ACC112 (cell line): Measurements from ENCODE around the gene DYNC1LI2.
"Not testable (repeated sequence)": the region's sequence is repeated elsewhere in the genome, so short reads cannot be mapped to it uniquely, and the experiment has no call there.

ENCODE experiments used
- H2AFZ ChIP-seq: fragments of 200-600 bp; sonication (generic); one replicate; pipeline ENCODE4 v1.6.0; 2017; ENCODE audit warnings: antibody characterized with exemption, low read length; ENCODE audit not compliant: unreplicated experiment
- H3K27ac ChIP-seq: fragments of 200-600 bp; sonication (generic); 2 replicates; pipeline ENCODE4 v1.5.1; 2014; ENCODE audit warnings: low read depth, mild to moderate bottlenecking, antibody characterized with exemption, low read length, moderate library complexity
- H3K27me3 ChIP-seq: fragments of 200-600 bp; sonication (generic); 2 replicates; pipeline ENCODE4 v1.6.1; 2014; ENCODE audit warnings: mild to moderate bottlenecking, antibody characterized with exemption, low read length, moderate library complexity, mixed read lengths; ENCODE audit not compliant: insufficient read depth
- H3K36me3 ChIP-seq: fragments of 200-600 bp; sonication (generic); 2 replicates; pipeline ENCODE4 v1.6.1; 2016; ENCODE audit warnings: mild to moderate bottlenecking, antibody characterized with exemption, low read length, moderate library complexity, mixed read lengths; ENCODE audit not compliant: insufficient read depth
- H3K4me1 ChIP-seq: fragments of 200-600 bp; sonication (generic); one replicate; pipeline ENCODE4 v1.6.1; 2016; ENCODE audit warnings: low read length, mixed read lengths; ENCODE audit not compliant: insufficient read depth, unreplicated experiment, control insufficient read depth
- H3K4me3 ChIP-seq: fragments of 200-600 bp; sonication (generic); 2 replicates; pipeline ENCODE4 v1.5.1; 2014; ENCODE audit warnings: mild to moderate bottlenecking, low read depth, low read length
- H3K79me2 ChIP-seq: fragments of 200-600 bp; sonication (generic); one replicate; pipeline ENCODE4 v1.6.0; 2016; ENCODE audit warnings: low read length; ENCODE audit not compliant: control insufficient read depth, unreplicated experiment, insufficient read depth

The DYNC1LI2 gene

DNA sequence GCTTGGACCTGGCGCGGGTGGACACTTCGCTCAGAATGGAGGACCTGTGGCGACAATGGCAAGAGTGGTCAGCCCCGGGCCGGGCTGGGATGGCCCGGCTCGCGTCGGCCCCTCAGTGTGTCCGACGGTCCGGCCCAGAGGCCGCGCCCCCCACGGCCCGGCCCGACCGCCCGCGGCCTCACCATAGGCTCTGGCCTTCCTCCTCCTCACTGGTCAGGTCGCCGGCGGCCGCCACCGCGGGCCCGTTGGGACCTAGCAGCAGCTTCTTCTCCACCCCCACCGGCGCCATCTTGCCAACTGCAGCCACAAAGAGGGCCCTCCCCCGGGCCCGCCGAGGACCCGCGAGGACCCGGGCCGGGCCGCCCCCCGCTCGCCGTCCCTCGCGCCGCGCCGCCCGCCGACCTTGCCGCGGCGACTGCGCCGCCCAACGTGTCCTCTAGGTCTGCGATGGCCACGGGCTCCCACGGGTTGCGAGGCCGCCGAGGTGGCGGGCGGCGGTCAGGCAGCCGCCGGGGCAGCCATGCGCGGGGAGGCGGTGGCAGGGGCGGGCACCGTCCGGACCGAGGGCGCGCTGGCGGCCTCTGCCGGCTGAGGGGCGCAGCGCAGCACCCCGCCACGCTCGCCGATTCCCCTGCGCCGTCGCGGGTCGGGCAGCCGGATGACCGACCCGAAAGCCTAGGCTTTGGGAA is at the start of gene DYNC1LI2:
Gene DYNC1LI2, minus strand, starts transcription at position 307 of the 689 bp plus-strand sequence. Its CDS starts 18 bp downstream, at position 289.
- Histone ChIP-seq H2AFZ (peak within 1 kb of the TSS; percentile 83), H3K4me1 (peaks cover 16% of the 10 kb centered on the region), H3K36me3 (0 out of 2 replicates have a peak, but pooled peaks cover 2% of the 10 kb centered on the region), H3K27me3 (no peaks in the 10 kb centered on the region), H3K4me3 (peak within 1 kb of the TSS; percentile 99), H3K79me2 (peaks cover 43% of the 10 kb centered on the region), H3K27ac (peak within 1 kb of the TSS; percentile 89)

DNA sequence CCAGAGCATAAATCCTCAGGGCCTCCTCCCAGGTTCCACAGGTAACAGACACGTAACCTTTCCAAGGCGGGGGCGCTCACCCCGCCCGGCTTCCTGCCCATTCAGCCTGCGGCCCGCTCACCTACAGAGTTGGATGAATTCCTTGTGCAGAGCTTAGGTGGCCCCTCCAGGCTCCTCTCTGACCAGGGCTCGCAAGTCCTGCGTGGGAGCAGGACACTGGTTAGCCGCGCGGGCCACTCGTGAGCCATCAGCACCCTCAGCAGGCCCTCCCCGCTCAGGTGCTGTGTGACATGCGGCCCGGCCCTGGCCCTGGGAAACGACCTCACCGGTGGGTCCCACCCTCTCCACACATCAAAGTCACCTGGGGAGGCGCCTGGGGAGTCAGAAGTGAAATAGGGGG is 49.4 kb upstream of the DYNC1LI2 start:
- Histone ChIP-seq H3K36me3 (peaks cover 29% of the 10 kb centered on the region), H3K4me1 (no peaks in the 10 kb centered on the region), H3K27ac (no peak overlapping the region), H3K4me3 (no peak overlapping the region), H3K27me3 (no peaks in the 10 kb centered on the region), H2AFZ (no peak overlapping the region), H3K79me2 (no peaks in the 10 kb centered on the region)

DNA sequence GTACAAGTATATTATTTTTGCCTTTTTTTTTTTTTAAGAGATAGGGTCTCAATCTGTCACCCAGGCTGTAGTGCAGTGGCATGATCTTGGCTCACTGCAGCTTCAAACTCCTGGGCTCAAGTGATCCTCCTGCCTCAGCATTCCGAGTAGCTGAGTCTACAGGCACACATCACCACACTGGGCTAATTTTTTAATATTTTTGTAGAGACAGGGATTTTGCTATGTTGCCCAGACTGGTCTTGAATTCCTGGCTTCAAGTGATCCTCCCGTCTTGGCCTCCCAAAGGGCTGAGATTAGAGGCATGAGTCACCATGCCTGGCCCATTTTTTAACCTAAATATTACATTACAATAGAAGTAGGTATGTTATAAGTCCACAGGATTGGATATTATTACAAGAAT is 46.8 kb upstream of the DYNC1LI2 start:
- H3K4me1 ChIP-seq: no peaks in the 10 kb centered on the region
- H3K27me3 ChIP-seq: no peaks in the 10 kb centered on the region
- no peak overlapping the region for H3K4me3 ChIP-seq
- no peaks in the 10 kb centered on the region for H3K79me2 ChIP-seq
- H3K27ac ChIP-seq: no peak overlapping the region
- no peak overlapping the region for H2AFZ ChIP-seq
- peaks cover 10% of the 10 kb centered on the region for H3K36me3 ChIP-seq

DNA sequence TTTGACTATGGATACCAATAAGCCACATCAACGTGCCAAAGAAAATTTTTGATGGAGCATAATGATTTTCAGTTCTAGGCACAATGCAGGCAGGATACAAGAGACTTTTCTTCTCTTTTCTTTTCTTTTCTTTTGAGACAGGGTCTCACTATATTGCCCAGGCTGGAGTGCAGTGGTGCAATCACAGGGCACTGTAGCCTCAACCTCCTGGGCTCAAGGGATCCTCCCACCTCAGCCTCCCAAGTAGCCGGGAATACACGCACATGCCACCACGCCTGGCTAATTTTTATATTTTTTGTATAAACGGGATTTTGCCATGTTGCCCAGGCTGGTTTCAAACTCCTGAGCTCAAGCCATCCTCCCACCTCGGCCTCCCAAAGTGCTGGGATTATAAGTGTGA is 42.6 kb upstream of the DYNC1LI2 start:
- not testable (repeated sequence) for H3K79me2 ChIP-seq, H3K36me3 ChIP-seq, H3K4me1 ChIP-seq, H3K27me3 ChIP-seq, H2AFZ ChIP-seq, H3K27ac ChIP-seq, H3K4me3 ChIP-seq

DNA sequence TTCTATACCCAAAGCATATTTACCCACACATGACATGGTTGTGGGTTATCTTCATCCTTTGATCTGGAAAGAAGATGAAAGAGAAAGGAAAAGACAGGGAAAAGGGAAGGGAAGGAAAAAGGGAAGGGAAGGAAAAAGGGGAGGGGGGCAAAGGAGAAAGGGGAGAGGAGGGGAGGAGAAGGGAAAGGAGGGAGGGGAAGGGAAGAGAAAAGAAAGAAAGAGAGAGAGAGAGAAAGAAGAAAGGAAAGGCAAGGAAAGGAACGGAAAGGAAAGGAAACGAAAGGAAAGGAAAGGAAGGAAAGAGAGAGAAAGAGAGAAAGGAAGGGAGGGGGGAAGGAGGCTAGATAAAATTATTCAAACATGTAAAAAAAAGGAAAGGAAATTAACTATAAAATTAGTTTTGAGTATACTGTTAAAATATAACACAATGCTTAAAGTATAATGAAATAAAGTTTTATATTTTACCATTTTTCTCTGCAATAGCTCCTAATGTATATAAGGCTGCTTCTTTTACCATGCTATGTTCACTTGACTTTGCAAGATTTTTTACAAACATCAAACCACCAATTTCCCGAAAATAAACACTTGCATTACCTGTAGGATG is 38.8 kb upstream of the DYNC1LI2 start:
- H3K27ac ChIP-seq: no peak overlapping the region
- H3K36me3 ChIP-seq: no peaks in the 10 kb centered on the region
- no peaks in the 10 kb centered on the region for H3K27me3 ChIP-seq
- H3K79me2 ChIP-seq: no peaks in the 10 kb centered on the region
- H2AFZ ChIP-seq: no peak overlapping the region
- no peak overlapping the region for H3K4me3 ChIP-seq
- H3K4me1 ChIP-seq: no peaks in the 10 kb centered on the region

DNA sequence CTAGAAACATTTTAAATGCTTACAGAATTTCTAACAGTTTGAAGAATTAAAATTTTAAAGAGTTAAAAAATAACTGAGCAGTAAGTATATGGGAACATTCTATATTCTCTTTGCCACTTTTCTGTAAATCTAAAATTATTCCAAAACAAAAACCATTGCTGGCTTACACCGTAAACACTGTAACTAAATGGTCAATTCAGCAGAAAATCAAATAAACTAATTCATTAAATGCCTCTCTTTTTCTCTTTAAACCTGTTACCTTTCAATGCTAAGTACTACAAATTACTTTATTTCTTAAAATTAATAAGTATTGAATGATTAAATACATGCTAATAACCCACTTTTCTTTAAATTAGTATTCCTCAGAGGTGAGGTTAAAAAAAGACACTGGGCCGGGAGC is 36.0 kb upstream of the DYNC1LI2 start:
- H3K79me2 ChIP-seq: no peaks in the 10 kb centered on the region
- no peak overlapping the region for H2AFZ ChIP-seq
- no peak overlapping the region for H3K27ac ChIP-seq
- H3K36me3 ChIP-seq: no peaks in the 10 kb centered on the region
- H3K4me3 ChIP-seq: no peak overlapping the region
- no peaks in the 10 kb centered on the region for H3K4me1 ChIP-seq
- H3K27me3 ChIP-seq: no peaks in the 10 kb centered on the region

DNA sequence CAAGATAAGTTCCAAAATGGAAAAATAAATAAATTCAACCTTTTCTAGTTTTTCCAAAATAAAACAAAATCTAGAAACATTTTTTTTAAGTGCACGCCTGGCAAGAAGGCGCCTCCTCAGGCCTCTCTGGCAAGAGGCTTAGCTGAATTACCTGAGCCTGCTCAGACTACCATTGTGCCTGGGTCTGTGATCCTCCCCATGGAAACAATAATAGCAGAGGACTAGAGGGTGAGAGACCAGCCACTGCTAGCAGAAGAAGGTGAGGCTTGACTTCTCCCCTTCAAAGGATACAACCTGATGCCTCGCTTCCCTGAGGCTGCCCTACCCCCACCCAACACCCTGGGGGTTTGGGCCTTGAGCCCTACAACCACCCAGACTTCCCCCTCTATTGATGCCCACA is 35.1 kb upstream of the DYNC1LI2 start:
- H3K4me3 ChIP-seq: no peak overlapping the region
- no peaks in the 10 kb centered on the region for H3K79me2 ChIP-seq
- no peaks in the 10 kb centered on the region for H3K4me1 ChIP-seq
- no peak overlapping the region for H3K27ac ChIP-seq
- H3K36me3 ChIP-seq: no peaks in the 10 kb centered on the region
- no peak overlapping the region for H2AFZ ChIP-seq
- no peaks in the 10 kb centered on the region for H3K27me3 ChIP-seq

DNA sequence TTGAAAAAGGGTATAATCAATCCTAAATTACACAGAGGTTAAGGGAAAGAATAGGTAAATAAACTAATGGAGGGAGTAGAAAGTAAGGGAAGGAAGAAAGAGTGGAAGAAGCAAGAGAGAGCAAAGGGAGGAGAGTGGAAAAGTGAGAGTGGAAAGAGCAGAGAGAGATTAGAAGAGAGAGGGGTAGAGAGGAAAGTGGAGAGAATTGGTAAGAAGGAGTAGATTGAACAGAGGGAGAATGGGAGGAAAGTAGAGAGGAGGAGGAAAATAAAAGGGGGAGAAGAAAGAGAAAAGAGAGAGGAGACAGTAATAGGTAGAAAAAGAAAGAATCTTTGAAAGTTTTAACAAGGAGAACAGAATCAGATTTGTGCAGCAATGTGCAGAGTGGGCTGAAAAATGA is 25.0 kb upstream of the DYNC1LI2 start:
- Histone ChIP-seq H3K4me1 (no peaks in the 10 kb centered on the region), H3K4me3 (no peak overlapping the region), H3K79me2 (no peaks in the 10 kb centered on the region), H3K27me3 (no peaks in the 10 kb centered on the region), H2AFZ (no peak overlapping the region), H3K27ac (no peak overlapping the region), H3K36me3 (no peaks in the 10 kb centered on the region)

DNA sequence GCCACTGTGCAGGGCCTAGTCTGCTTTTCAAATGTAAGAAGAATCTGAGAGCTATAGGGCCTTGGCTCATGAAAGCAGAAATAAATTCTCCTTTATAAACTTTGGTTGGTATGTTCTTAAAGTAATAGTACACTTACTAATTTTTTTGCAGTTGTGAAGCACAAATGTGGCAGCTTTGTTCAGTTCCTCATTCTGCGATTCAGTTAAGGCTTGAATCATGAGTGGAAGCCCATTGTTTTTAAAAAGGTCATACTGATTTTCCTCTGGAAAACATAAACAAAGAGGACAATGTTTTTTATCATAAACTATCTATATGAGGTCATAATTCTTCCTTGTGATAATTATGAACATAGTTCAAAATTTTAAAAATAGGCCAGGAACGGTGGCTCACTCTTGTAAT is 23.6 kb upstream of the DYNC1LI2 start:
- Histone ChIP-seq H3K4me3 (no peak overlapping the region), H2AFZ (no peak overlapping the region), H3K36me3 (no peaks in the 10 kb centered on the region), H3K79me2 (no peaks in the 10 kb centered on the region), H3K27me3 (no peaks in the 10 kb centered on the region), H3K27ac (no peak overlapping the region), H3K4me1 (no peaks in the 10 kb centered on the region)

DNA sequence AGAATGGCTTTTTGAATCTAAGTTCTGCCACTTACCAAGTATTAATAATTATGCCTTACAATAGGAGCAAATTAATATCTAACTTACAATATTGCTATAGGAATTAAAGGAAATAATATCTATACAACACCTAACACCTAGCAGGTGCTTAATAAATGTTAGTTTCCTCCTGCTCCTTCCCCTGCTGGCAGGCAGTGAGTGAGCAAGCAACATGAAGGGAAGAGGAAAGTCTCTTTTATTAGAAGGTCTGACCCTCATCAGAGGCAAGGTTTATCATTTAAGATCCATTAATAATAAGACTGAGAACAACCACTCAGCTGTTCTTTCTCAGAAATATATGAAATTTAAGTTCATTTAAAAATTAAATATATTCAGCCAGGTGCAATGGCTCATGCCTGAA is 6.7 kb upstream of the DYNC1LI2 start:
- Histone ChIP-seq H2AFZ (no peak overlapping the region), H3K4me1 (no peaks in the 10 kb centered on the region), H3K4me3 (no peak overlapping the region), H3K36me3 (no peaks in the 10 kb centered on the region), H3K79me2 (no peaks in the 10 kb centered on the region), H3K27me3 (no peaks in the 10 kb centered on the region), H3K27ac (no peak overlapping the region)

DNA sequence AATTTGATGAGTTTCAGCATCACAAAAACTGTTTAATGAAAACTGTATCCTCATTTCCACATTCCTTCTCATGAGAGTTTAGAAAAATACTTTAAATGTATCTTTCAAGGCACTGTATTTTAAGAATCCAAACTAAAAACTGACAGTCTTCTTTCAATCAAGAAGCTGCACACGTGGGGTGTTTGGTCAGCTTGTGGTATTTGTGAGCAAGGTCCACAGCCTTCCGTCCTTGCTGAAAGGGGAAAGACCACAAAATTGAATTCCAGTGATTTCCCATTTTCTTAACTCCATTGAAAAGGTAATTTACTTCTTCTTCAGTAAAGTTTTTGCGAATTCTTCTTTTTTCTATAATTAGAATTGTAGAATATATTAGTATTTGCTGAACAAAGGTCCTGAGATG is 3.4 kb upstream of the DYNC1LI2 start:
- Histone ChIP-seq H3K4me1 (peaks cover 6% of the 10 kb centered on the region), H3K79me2 (peaks cover 18% of the 10 kb centered on the region), H3K36me3 (no peaks in the 10 kb centered on the region), H3K27ac (no peak overlapping the region), H3K4me3 (no peak overlapping the region), H2AFZ (no peak overlapping the region), H3K27me3 (no peaks in the 10 kb centered on the region)
